Tibial nerve (tissue), 3 donors: ENCODE measurements around the gene SDK1.

Experiments used
- POLR2A ChIP-seq, 2 donors: fragments of 450-650 bp; IDR thresholded peaks; one replicate each; pipeline ENCODE4 v1.6.1; 2017; ENCODE audit warnings: antibody characterized with exemption in 2 of 2, mild to moderate bottlenecking in 2 of 2, moderate library complexity in 2 of 2
- TF ChIP-seq, protein P1 (sequence below), 5 experiments: fragments of 200-600 bp in 3 of 5; fragments of 450-650 bp in 2 of 5; sonication (generic) in 3 of 5; IDR thresholded peaks; one replicate each; pipeline ENCODE4 v1.5.1; 2016 to 2019; ENCODE audit warnings: antibody characterized with exemption in 5 of 5, mild to moderate bottlenecking in 3 of 5, moderate library complexity in 2 of 5

- TF ChIP-seq, protein P1, sequence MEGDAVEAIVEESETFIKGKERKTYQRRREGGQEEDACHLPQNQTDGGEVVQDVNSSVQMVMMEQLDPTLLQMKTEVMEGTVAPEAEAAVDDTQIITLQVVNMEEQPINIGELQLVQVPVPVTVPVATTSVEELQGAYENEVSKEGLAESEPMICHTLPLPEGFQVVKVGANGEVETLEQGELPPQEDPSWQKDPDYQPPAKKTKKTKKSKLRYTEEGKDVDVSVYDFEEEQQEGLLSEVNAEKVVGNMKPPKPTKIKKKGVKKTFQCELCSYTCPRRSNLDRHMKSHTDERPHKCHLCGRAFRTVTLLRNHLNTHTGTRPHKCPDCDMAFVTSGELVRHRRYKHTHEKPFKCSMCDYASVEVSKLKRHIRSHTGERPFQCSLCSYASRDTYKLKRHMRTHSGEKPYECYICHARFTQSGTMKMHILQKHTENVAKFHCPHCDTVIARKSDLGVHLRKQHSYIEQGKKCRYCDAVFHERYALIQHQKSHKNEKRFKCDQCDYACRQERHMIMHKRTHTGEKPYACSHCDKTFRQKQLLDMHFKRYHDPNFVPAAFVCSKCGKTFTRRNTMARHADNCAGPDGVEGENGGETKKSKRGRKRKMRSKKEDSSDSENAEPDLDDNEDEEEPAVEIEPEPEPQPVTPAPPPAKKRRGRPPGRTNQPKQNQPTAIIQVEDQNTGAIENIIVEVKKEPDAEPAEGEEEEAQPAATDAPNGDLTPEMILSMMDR (IDR thresholded peaks at IDR 0.05) = no peak
- TF ChIP-seq POLR2A (IDR thresholded peaks at IDR 0.05) = no peak
Observed at GRCh38 chr7:4269086-4269485, 968.0 kb downstream of the SDK1 start.
